Karpas-422 (cell line): ENCODE measurements around the gene MAD1L1. TPM values are rescaled to one million over a fixed set of nuclear protein-coding genes. Genes with fewer than 3 reads are reported as not detected.

Experiments used
- DNase-seq: peaks from one replicate; pipeline ENCODE4 v3.0.0-alpha.2; 2015
- H2AFZ ChIP-seq: fragments of 200-600 bp; sonication (generic); 2 replicates; pipeline ENCODE4 v1.6.1; 2014; ENCODE audit warnings: antibody characterized with exemption, low read length, mixed read lengths
- H3K27ac ChIP-seq: fragments of 200-600 bp; sonication (generic); 2 replicates; pipeline ENCODE4 v1.5.1; 2014; ENCODE audit warnings: mild to moderate bottlenecking, low read length, moderate library complexity
- H3K27me3 ChIP-seq: fragments of 200-600 bp; sonication (generic); 2 replicates; pipeline ENCODE4 v1.6.1; 2014; ENCODE audit warnings: low read length, mixed read lengths
- H3K36me3 ChIP-seq: fragments of 200-600 bp; sonication (generic); 2 replicates; pipeline ENCODE4 v1.6.1; 2014; ENCODE audit warnings: low read length, mixed read lengths; ENCODE audit not compliant: insufficient read depth
- H3K4me1 ChIP-seq: fragments of 200-600 bp; sonication (generic); 2 replicates; pipeline ENCODE4 v1.6.1; 2014; ENCODE audit warnings: mild to moderate bottlenecking, low read length, mixed read lengths
- H3K4me2 ChIP-seq: fragments of 200-600 bp; sonication (generic); 2 replicates; pipeline ENCODE4 v1.6.1; 2014; ENCODE audit warnings: low read length, low read depth, mild to moderate bottlenecking; ENCODE audit not compliant: poor library complexity, severe bottlenecking
- H3K4me3 ChIP-seq: fragments of 200-600 bp; sonication (generic); 2 replicates; pipeline ENCODE4 v1.5.1; 2014; ENCODE audit warnings: mild to moderate bottlenecking, antibody characterized with exemption, low read length, mixed read lengths
- H3K79me2 ChIP-seq: fragments of 200-600 bp; sonication (generic); 2 replicates; pipeline ENCODE4 v1.6.1; 2014; ENCODE audit warnings: mild to moderate bottlenecking, low read length, mixed read lengths
- H3K9ac ChIP-seq: fragments of 200-600 bp; sonication (generic); 2 replicates; pipeline ENCODE4 v1.6.0; 2014; ENCODE audit warnings: low read length
- H3K9me2 ChIP-seq: fragments of 200-600 bp; sonication (generic), shearing (Covaris generic); replicated peaks from 2 replicates; pipeline ENCODE4 v1.6.0; 2014; ENCODE audit warnings: mild to moderate bottlenecking, low read length, moderate library complexity; ENCODE audit not compliant: insufficient read depth
- H3K9me3 ChIP-seq: fragments of 300-700, 200-600 bp; sonication (generic); 2 replicates; pipeline ENCODE4 v1.6.1; 2014; ENCODE audit warnings: low read length, mixed read lengths
- H4K20me1 ChIP-seq: fragments of 200-600 bp; sonication (generic); 2 replicates; pipeline ENCODE4 v1.6.1; 2014; ENCODE audit warnings: mild to moderate bottlenecking, antibody characterized with exemption, low read length, low read depth; ENCODE audit not compliant: insufficient read depth
- total RNA-seq: library from RNA; depleted of rRNA; stranded (reverse); fragments of >200 nt; shearing (Covaris generic); gene quantifications from 2 replicates; pipeline ENCODE4 v1.2.3, GENCODE V29; 2014; ENCODE audit warnings: low replicate concordance

Gene MAD1L1
- total RNA-seq, 1 experiment from 2014 or later: 38.6 TPM

- H3K4me3 ChIP-seq: no peak overlapping the region
- H2AFZ ChIP-seq: no peak overlapping the region
- no peak overlapping the region for H3K27ac ChIP-seq
- no peaks in the 10 kb centered on the region for H3K4me1 ChIP-seq
- H3K9me3 ChIP-seq: no peaks in the 10 kb centered on the region
- no peak for DNase-seq
- no peaks in the 10 kb centered on the region for H4K20me1 ChIP-seq
- H3K36me3 ChIP-seq: no peaks in the 10 kb centered on the region
- no peaks in the 10 kb centered on the region for H3K79me2 ChIP-seq
- H3K27me3 ChIP-seq: no peaks in the 10 kb centered on the region
- H3K4me2 ChIP-seq: no peak overlapping the region
- H3K9ac ChIP-seq: no peak overlapping the region
- no peaks in the 10 kb centered on the region for H3K9me2 ChIP-seq
These were observed 243.5 kb downstream of the MAD1L1 start for GRCh38 chr7:1989049-1989860.

GRCh38 chr7:1988533-1988930 lies 244.2 kb downstream of the MAD1L1 start:
- Histone ChIP-seq H2AFZ (no peak overlapping the region), H3K9me3 (no peaks in the 10 kb centered on the region), H3K9me2 (no peaks in the 10 kb centered on the region), H3K4me1 (no peaks in the 10 kb centered on the region), H3K79me2 (no peaks in the 10 kb centered on the region), H3K4me2 (no peak overlapping the region), H3K27me3 (no peaks in the 10 kb centered on the region), H4K20me1 (no peaks in the 10 kb centered on the region), H3K36me3 (no peaks in the 10 kb centered on the region), H3K27ac (no peak overlapping the region), H3K4me3 (no peak overlapping the region), H3K9ac (no peak overlapping the region)
- DNase-seq: no peak

- no peak for DNase-seq
- H4K20me1 ChIP-seq: no peaks in the 10 kb centered on the region
- H3K9me2 ChIP-seq: no peaks in the 10 kb centered on the region
- no peak overlapping the region for H3K9ac ChIP-seq
- H3K4me1 ChIP-seq: no peaks in the 10 kb centered on the region
- no peak overlapping the region for H3K4me3 ChIP-seq
- H2AFZ ChIP-seq: no peak overlapping the region
- H3K79me2 ChIP-seq: no peaks in the 10 kb centered on the region
- no peaks in the 10 kb centered on the region for H3K9me3 ChIP-seq
- no peaks in the 10 kb centered on the region for H3K27me3 ChIP-seq
- no peak overlapping the region for H3K4me2 ChIP-seq
- H3K27ac ChIP-seq: no peak overlapping the region
- no peaks in the 10 kb centered on the region for H3K36me3 ChIP-seq
These were observed 244.9 kb downstream of the MAD1L1 start for GRCh38 chr7:1987591-1988532.

- Histone ChIP-seq H3K36me3 (no peaks in the 10 kb centered on the region), H3K9ac (no peak overlapping the region), H3K9me2 (no peaks in the 10 kb centered on the region), H3K27me3 (no peaks in the 10 kb centered on the region), H3K27ac (no peak overlapping the region), H3K4me3 (no peak overlapping the region), H2AFZ (no peak overlapping the region), H4K20me1 (no peaks in the 10 kb centered on the region), H3K4me2 (no peak overlapping the region), H3K79me2 (no peaks in the 10 kb centered on the region), H3K9me3 (no peaks in the 10 kb centered on the region), H3K4me1 (no peaks in the 10 kb centered on the region)
- no peak for DNase-seq
These were observed 245.6 kb downstream of the MAD1L1 start for GRCh38 chr7:1987084-1987535.

- Histone ChIP-seq H3K4me1 (no peaks in the 10 kb centered on the region), H3K9me2 (no peaks in the 10 kb centered on the region), H3K9me3 (no peaks in the 10 kb centered on the region), H3K4me3 (no peak overlapping the region), H3K4me2 (no peak overlapping the region), H4K20me1 (no peaks in the 10 kb centered on the region), H3K36me3 (no peaks in the 10 kb centered on the region), H3K27ac (no peak overlapping the region), H3K27me3 (no peaks in the 10 kb centered on the region), H3K9ac (no peak overlapping the region), H3K79me2 (no peaks in the 10 kb centered on the region), H2AFZ (no peak overlapping the region)
- no peak for DNase-seq
These were observed 246.2 kb downstream of the MAD1L1 start for GRCh38 chr7:1986366-1987083.

- Histone ChIP-seq H3K4me1 (no peaks in the 10 kb centered on the region), H3K36me3 (no peaks in the 10 kb centered on the region), H3K79me2 (no peaks in the 10 kb centered on the region), H3K27ac (no peak overlapping the region), H4K20me1 (no peaks in the 10 kb centered on the region), H2AFZ (no peak overlapping the region), H3K9ac (no peak overlapping the region), H3K4me3 (no peak overlapping the region), H3K9me3 (no peaks in the 10 kb centered on the region), H3K4me2 (no peak overlapping the region), H3K27me3 (no peaks in the 10 kb centered on the region), H3K9me2 (no peaks in the 10 kb centered on the region)
- DNase-seq: no peak
These were observed 246.8 kb downstream of the MAD1L1 start for GRCh38 chr7:1985936-1986335.

- no peak for DNase-seq
- Histone ChIP-seq H3K4me1 (no peaks in the 10 kb centered on the region), H3K9me3 (no peaks in the 10 kb centered on the region), H3K4me3 (no peak overlapping the region), H4K20me1 (no peaks in the 10 kb centered on the region), H3K4me2 (no peak overlapping the region), H3K27me3 (no peaks in the 10 kb centered on the region), H3K9ac (no peak overlapping the region), H2AFZ (no peak overlapping the region), H3K79me2 (no peaks in the 10 kb centered on the region), H3K27ac (no peak overlapping the region), H3K36me3 (no peaks in the 10 kb centered on the region), H3K9me2 (no peaks in the 10 kb centered on the region)
These were observed 247.7 kb downstream of the MAD1L1 start for GRCh38 chr7:1985042-1985441.

GRCh38 chr7:1981878-1982230 lies 250.9 kb downstream of the MAD1L1 start:
- no peak overlapping the region for H3K9ac ChIP-seq
- no peaks in the 10 kb centered on the region for H4K20me1 ChIP-seq
- no peak for DNase-seq
- no peak overlapping the region for H3K27ac ChIP-seq
- H3K4me3 ChIP-seq: no peak overlapping the region
- no peaks in the 10 kb centered on the region for H3K9me3 ChIP-seq
- no peak overlapping the region for H3K4me2 ChIP-seq
- H2AFZ ChIP-seq: no peak overlapping the region
- H3K79me2 ChIP-seq: no peaks in the 10 kb centered on the region
- no peaks in the 10 kb centered on the region for H3K36me3 ChIP-seq
- H3K27me3 ChIP-seq: no peaks in the 10 kb centered on the region
- H3K9me2 ChIP-seq: no peaks in the 10 kb centered on the region
- H3K4me1 ChIP-seq: no peaks in the 10 kb centered on the region
